Fibroblast of lung (primary cell): ENCODE data around the gene GPM6B. TPM values are rescaled to one million over a fixed set of nuclear protein-coding genes. Genes with fewer than 3 reads are reported as not detected.

ENCODE experiments used
- DNase-seq, 2 donors: peaks; one replicate each; pipeline versions ENCODE4 v3.0.0 to v3.0.0-alpha.2; 2010; ENCODE audit warnings: low read depth in 2 of 2
- H2AFZ ChIP-seq: 2 replicates; pipeline ENCODE4 v1.5.1; 2012; ENCODE audit warnings: low read length, control low read depth, inconsistent platforms
- H3K27ac ChIP-seq: 2 replicates; pipeline ENCODE4 v1.5.1; 2011; ENCODE audit warnings: low read length, control low read depth; ENCODE audit not compliant: insufficient read depth
- H3K27me3 ChIP-seq: 2 replicates; pipeline ENCODE4 v1.5.1; 2011; ENCODE audit warnings: mild to moderate bottlenecking, low read length; ENCODE audit not compliant: control insufficient read depth, insufficient read depth
- H3K36me3 ChIP-seq: 2 replicates; pipeline ENCODE4 v1.5.1; 2011; ENCODE audit warnings: low read length; ENCODE audit not compliant: control insufficient read depth, insufficient read depth
- H3K4me1 ChIP-seq: 2 replicates; pipeline ENCODE4 v1.5.1; 2011; ENCODE audit warnings: low read length; ENCODE audit not compliant: control insufficient read depth, insufficient read depth; ENCODE audit errors: extremely low read depth
- H3K4me2 ChIP-seq: 2 replicates; pipeline ENCODE4 v1.5.1; 2011; ENCODE audit warnings: low read length, control low read depth; ENCODE audit not compliant: insufficient read depth; ENCODE audit errors: extremely low read depth
- H3K4me3 ChIP-seq, 4 experiments: fragments of 200-600 bp in 1 of 4; sonication (generic) in 1 of 4; replicated peaks in 1 of 4; 2 replicates each; pipeline ENCODE4 v1.5.1; 2011 to 2016; ENCODE audit warnings: low read length in 4 of 4, low read depth in 3 of 4, mild to moderate bottlenecking in 3 of 4, control low read depth in 2 of 4, inconsistent platforms in 1 of 4, mixed read lengths in 1 of 4; ENCODE audit not compliant: insufficient read depth in 1 of 4; ENCODE audit errors: control extremely low read depth in 1 of 4
- H3K79me2 ChIP-seq: 2 replicates; pipeline ENCODE4 v1.5.1; 2012; ENCODE audit warnings: mild to moderate bottlenecking, low read length, inconsistent platforms; ENCODE audit not compliant: control insufficient read depth, insufficient read depth
- H3K9ac ChIP-seq: 2 replicates; pipeline ENCODE4 v1.5.1; 2011; ENCODE audit warnings: mild to moderate bottlenecking, low read length, control low read depth; ENCODE audit not compliant: insufficient read depth
- H3K9me3 ChIP-seq: 2 replicates; pipeline ENCODE4 v1.5.1; 2012; ENCODE audit warnings: low read depth, low read length; ENCODE audit not compliant: control insufficient read depth, insufficient read depth
- H4K20me1 ChIP-seq: 2 replicates; pipeline ENCODE4 v1.5.1; 2011; ENCODE audit warnings: low read length; ENCODE audit not compliant: control insufficient read depth, insufficient read depth; ENCODE audit errors: extremely low read depth
- EZH2 ChIP-seq: IDR thresholded peaks from 2 replicates; pipeline ENCODE4 v1.5.1; 2012; ENCODE audit warnings: low read length, control low read depth, mild to moderate bottlenecking; ENCODE audit errors: missing control alignments
- polyA plus RNA-seq, 2 donors: library from polyadenylated mRNA; depleted of rRNA in 1 of 2; stranded (reverse) in 1 of 2; unstranded in 1 of 2; fragments of >200 nt; gene quantifications; 2 replicates each; pipeline ENCODE4 v1.2.1, GENCODE V29; 2011 to 2012; ENCODE audit warnings: missing spikeins in 1 of 2
- total RNA-seq: library from RNA; depleted of rRNA; stranded (reverse); fragments of >200 nt; gene quantifications from 2 replicates; pipeline ENCODE4 v1.2.1, GENCODE V29; 2014
- TF ChIP-seq, protein P1 (sequence below), 2 donors: IDR thresholded peaks in 1 of 2; conservative IDR thresholded peaks in 1 of 2; 1 replicate in 1 of 2; 2 replicates in 1 of 2; pipeline ENCODE4 v1.5.1; 2011 to 2012; ENCODE audit warnings: low read length in 2 of 2, control low read depth in 1 of 2, inconsistent platforms in 1 of 2, low read depth in 1 of 2, mild to moderate bottlenecking in 1 of 2

Gene GPM6B
- total and polyA plus RNA-seq, 2 donors (not counting 1 experiment from before 2014, with no cell fraction given): 0.99 to 5.2 TPM

DNA sequence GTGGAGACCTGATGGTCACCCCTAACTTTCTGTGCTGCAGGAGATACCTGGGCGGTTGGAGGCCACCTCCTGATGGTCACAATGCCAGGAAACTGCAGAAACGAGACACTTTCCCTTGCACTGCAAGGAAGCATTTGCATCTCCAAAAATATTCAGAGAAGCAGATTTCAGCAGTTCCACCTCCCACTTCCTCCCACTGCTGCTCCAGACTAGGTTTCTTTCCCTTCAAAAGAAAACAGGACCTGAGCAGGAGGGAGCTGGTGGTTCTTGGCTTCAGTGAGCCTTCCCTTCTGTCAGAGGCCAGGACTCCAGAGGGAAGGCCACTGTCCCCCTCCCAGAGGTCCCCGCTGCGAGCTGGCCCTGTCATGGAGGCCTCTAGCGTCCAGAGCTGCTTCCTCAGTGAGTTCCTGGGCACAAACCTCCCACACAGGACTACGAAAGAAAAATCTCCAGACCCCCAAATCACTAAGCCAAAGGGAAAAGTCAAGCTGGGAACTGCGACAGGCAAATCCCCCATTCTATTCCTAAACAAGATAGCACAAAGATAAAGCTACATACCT lies 35.9 kb downstream of the GPM6B start:
- no peaks in the 10 kb centered on the region for H4K20me1 ChIP-seq
- H3K9ac ChIP-seq: no peak overlapping the region
- H3K9me3 ChIP-seq: no peaks in the 10 kb centered on the region
- TF ChIP-seq EZH2: no peak
- TF ChIP-seq, protein P1, sequence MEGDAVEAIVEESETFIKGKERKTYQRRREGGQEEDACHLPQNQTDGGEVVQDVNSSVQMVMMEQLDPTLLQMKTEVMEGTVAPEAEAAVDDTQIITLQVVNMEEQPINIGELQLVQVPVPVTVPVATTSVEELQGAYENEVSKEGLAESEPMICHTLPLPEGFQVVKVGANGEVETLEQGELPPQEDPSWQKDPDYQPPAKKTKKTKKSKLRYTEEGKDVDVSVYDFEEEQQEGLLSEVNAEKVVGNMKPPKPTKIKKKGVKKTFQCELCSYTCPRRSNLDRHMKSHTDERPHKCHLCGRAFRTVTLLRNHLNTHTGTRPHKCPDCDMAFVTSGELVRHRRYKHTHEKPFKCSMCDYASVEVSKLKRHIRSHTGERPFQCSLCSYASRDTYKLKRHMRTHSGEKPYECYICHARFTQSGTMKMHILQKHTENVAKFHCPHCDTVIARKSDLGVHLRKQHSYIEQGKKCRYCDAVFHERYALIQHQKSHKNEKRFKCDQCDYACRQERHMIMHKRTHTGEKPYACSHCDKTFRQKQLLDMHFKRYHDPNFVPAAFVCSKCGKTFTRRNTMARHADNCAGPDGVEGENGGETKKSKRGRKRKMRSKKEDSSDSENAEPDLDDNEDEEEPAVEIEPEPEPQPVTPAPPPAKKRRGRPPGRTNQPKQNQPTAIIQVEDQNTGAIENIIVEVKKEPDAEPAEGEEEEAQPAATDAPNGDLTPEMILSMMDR (conservative IDR thresholded peaks at IDR 0.05 in 1 of 2, IDR thresholded peaks at IDR 0.05 in 1 of 2; ENCODE audit: low read depth in 1 of 2, low read length in 2 of 2): no peak
- no peak overlapping the region for H3K4me2 ChIP-seq
- H2AFZ ChIP-seq: no peak overlapping the region
- H3K79me2 ChIP-seq: no peaks in the 10 kb centered on the region
- no peak overlapping the region for H3K27ac ChIP-seq
- no peaks in the 10 kb centered on the region for H3K4me1 ChIP-seq
- no peaks in the 10 kb centered on the region for H3K36me3 ChIP-seq
- H3K4me3 ChIP-seq: no peak overlapping the region
- no peaks in the 10 kb centered on the region for H3K27me3 ChIP-seq
- no peak for DNase-seq

- Histone ChIP-seq H2AFZ (no peak overlapping the region), H3K4me1 (no peaks in the 10 kb centered on the region), H3K79me2 (no peaks in the 10 kb centered on the region), H3K4me2 (no peak overlapping the region), H3K4me3 (no peak overlapping the region), H3K9ac (no peak overlapping the region), H4K20me1 (no peaks in the 10 kb centered on the region), H3K27me3 (no peaks in the 10 kb centered on the region), H3K27ac (no peak overlapping the region), H3K9me3 (no peaks in the 10 kb centered on the region), H3K36me3 (no peaks in the 10 kb centered on the region)
- TF ChIP-seq EZH2: no peak
- TF ChIP-seq, protein P1 (conservative IDR thresholded peaks at IDR 0.05 in 1 of 2, IDR thresholded peaks at IDR 0.05 in 1 of 2; ENCODE audit: low read depth in 1 of 2, low read length in 2 of 2): no peak
- peak; percentile 49 to 57 for DNase-seq
Observed at GRCh38 chrX:13778916-13779315, 38.0 kb downstream of the GPM6B start.

GRCh38 chrX:13776387-13776786 lies 40.5 kb downstream of the GPM6B start:
- Histone ChIP-seq H3K79me2 (no peaks in the 10 kb centered on the region), H4K20me1 (no peaks in the 10 kb centered on the region), H3K27me3 (no peaks in the 10 kb centered on the region), H3K27ac (no peak overlapping the region), H3K36me3 (no peaks in the 10 kb centered on the region), H3K4me3 (no peak overlapping the region), H3K4me2 (no peak overlapping the region), H3K9me3 (no peaks in the 10 kb centered on the region), H2AFZ (no peak overlapping the region), H3K9ac (no peak overlapping the region), H3K4me1 (no peaks in the 10 kb centered on the region)
- DNase-seq: no peak
- TF ChIP-seq, protein P1 (conservative IDR thresholded peaks at IDR 0.05 in 1 of 2, IDR thresholded peaks at IDR 0.05 in 1 of 2; ENCODE audit: low read depth in 1 of 2, low read length in 2 of 2): no peak
- no peak for TF ChIP-seq EZH2
